Transverse colon (tissue), 4 donors: ENCODE data around the gene ZNF526. TPM values are rescaled to one million over a fixed set of nuclear protein-coding genes. Genes with fewer than 3 reads are reported as not detected.

Experiments used
- DNase-seq: peaks from one replicate; pipeline ENCODE4 v3.0.0-alpha.2; 2019
- H3K27ac ChIP-seq, 4 donors: fragments of 200-600 bp; sonication (generic); 2 replicates each; pipeline ENCODE4 v1.5.1; 2016 to 2018; ENCODE audit warnings: inconsistent platforms in 4 of 4
- H3K27me3 ChIP-seq: fragments of 200-600 bp; sonication (generic); 2 replicates; pipeline ENCODE4 v1.5.1; 2017; ENCODE audit warnings: inconsistent platforms
- H3K36me3 ChIP-seq, 4 donors: fragments of 200-600 bp; sonication (generic); 2 replicates each; pipeline ENCODE4 v1.5.1; 2017 to 2019; ENCODE audit warnings: inconsistent platforms in 4 of 4
- H3K4me1 ChIP-seq, 4 donors: fragments of 200-600 bp; sonication (generic); 2 replicates each; pipeline ENCODE4 v1.5.1; 2017 to 2020; ENCODE audit warnings: inconsistent platforms in 4 of 4
- H3K4me3 ChIP-seq, 4 donors: fragments of 200-600 bp; sonication (generic); 1 replicate in 1 of 4; 2 replicates in 3 of 4; pipeline versions ENCODE4 v1.5.1 to v1.6.1; 2017 to 2019; ENCODE audit warnings: inconsistent platforms in 4 of 4
- H3K9me3 ChIP-seq, 2 donors: fragments of 200-600 bp; sonication (generic); 2 replicates each; pipeline ENCODE4 v1.5.1; 2017 to 2019; ENCODE audit warnings: inconsistent platforms in 2 of 2
- EP300 ChIP-seq: sonication (generic); formaldehyde crosslinking; IDR thresholded peaks from one replicate; pipeline ENCODE4 v1.6.1; 2017; ENCODE audit warnings: antibody characterized with exemption, low read depth
- POLR2A ChIP-seq: fragments of 450-650 bp; IDR thresholded peaks from one replicate; pipeline ENCODE4 v1.6.1; 2016; ENCODE audit warnings: antibody characterized with exemption, mild to moderate bottlenecking, moderate library complexity
- POLR2AphosphoS5 ChIP-seq, 3 donors: sonication (generic); formaldehyde crosslinking; IDR thresholded peaks; one replicate each; pipeline ENCODE4 v1.6.1; 2016; ENCODE audit warnings: antibody characterized with exemption in 3 of 3
- WGBS, 2 donors: methylation state at CpG; one replicate each; pipeline ENCODE4 v1.1.5; 2018; ENCODE audit warnings: low coverage in 1 of 2; 5-methylcytosine and 5-hydroxymethylcytosine counted together
- in situ Hi-C, 4 donors: fragments of 200-750 bp; cut with MboI; loops; one replicate each; pipeline versions ENCODE4 v1.15.0 to v1.15.1; 2017; ENCODE audit warnings: low sequenced_read_pairs in 3 of 4, low pct_ligation_motif_present in 1 of 4, low pct_unique_long_range_greater_than_20kb in 1 of 4
- intact Hi-C: fragments of 100-400 bp; cut with DNase I; formaldehyde crosslinking; loops from one replicate; pipeline ENCODE4 v1.15.1; 2023; ENCODE audit warnings: low total_unique reads
- total RNA-seq, 4 donors: library from RNA; depleted of rRNA; stranded (reverse); fragments of >200 nt; gene quantifications; one replicate each; pipeline ENCODE4 v1.1.0, GENCODE V29; 2016
- TF ChIP-seq, protein P1 (sequence below), 5 experiments: fragments of 200-600 bp in 3 of 5; fragments of 450-650 bp in 2 of 5; sonication (generic) in 3 of 5; IDR thresholded peaks; 1 replicate in 2 of 5; 2 replicates in 3 of 5; pipeline ENCODE4 v1.5.1; 2016 to 2017; ENCODE audit warnings: antibody characterized with exemption in 5 of 5, inconsistent platforms in 3 of 5, mild to moderate bottlenecking in 2 of 5, moderate library complexity in 1 of 5

The ZNF526 gene
- total RNA-seq, 4 donors from 2014 or later, result 6.4 to 19.5 (median 6.8) TPM

DNA sequence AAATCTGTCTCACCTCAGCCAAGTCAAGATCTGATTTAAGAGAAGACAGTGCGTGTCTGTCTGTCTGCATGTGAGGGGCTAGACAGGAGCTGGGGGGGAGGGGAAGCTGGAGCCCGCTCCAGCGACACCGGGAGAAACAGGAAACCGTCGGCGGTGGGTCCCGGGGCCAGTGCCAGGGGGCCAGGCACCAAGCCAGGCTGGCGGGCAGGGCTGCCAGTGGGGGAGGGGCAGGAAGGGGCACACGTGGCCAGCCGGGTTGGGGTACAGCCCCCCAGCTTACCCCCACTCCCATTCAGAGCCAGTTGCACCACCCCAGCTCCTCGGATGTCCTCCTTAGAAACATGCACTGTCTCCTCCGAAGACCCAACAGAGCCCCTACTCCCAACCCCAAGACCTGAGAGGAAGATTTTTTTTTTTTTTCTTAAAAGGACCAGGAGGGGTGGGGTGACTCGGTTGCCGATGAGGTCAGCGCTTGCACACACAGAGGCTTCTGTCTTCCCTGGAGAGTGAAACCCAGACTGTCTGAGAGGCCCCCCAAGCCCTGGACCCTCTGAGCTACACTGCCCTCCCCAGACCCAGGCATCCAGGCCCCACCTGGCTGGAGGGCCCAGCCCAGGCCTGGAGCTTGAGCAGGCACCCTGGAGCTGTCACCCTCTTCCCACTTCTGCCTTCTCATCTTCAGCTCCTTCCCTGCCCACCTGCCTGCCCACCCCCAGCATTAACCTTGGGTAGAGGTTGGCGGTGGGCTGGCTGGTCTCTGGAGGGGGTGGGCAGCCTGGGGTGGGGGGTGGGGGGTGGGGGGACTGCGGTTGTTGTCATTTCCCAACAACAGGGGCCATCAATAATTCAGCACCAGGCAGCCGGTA, 30.8 kb downstream of the ZNF526 start:
- Histone ChIP-seq H3K4me3 (peak overlapping the region in 1 of 4 donors; percentile 13), H3K9me3 (no peaks in the 10 kb centered on the region), H3K4me1 (peaks cover 31 to 46% (median 40%) of the 10 kb centered on the region in 4 donors), H3K27me3 (no peaks in the 10 kb centered on the region), H3K36me3 (peaks cover 0 to 11% (median 3%) of the 10 kb centered on the region in 4 donors), H3K27ac (peak overlapping the region; percentile 97 to 100 (median 99))
- no peak for TF ChIP-seq POLR2A
- TF ChIP-seq POLR2AphosphoS5 (IDR thresholded peaks at IDR 0.05), result no peak
- TF ChIP-seq EP300, result no peak
- TF ChIP-seq, protein P1, sequence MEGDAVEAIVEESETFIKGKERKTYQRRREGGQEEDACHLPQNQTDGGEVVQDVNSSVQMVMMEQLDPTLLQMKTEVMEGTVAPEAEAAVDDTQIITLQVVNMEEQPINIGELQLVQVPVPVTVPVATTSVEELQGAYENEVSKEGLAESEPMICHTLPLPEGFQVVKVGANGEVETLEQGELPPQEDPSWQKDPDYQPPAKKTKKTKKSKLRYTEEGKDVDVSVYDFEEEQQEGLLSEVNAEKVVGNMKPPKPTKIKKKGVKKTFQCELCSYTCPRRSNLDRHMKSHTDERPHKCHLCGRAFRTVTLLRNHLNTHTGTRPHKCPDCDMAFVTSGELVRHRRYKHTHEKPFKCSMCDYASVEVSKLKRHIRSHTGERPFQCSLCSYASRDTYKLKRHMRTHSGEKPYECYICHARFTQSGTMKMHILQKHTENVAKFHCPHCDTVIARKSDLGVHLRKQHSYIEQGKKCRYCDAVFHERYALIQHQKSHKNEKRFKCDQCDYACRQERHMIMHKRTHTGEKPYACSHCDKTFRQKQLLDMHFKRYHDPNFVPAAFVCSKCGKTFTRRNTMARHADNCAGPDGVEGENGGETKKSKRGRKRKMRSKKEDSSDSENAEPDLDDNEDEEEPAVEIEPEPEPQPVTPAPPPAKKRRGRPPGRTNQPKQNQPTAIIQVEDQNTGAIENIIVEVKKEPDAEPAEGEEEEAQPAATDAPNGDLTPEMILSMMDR (IDR thresholded peaks at IDR 0.05), result no peak
- in situ Hi-C loops (no loop called here), intact Hi-C loops (no loop called here)
- DNase-seq, result no peak
- 38 to 60% methylated on average over 5 to 19 of the region's 19 CpGs for WGBS, 2 donors

DNA sequence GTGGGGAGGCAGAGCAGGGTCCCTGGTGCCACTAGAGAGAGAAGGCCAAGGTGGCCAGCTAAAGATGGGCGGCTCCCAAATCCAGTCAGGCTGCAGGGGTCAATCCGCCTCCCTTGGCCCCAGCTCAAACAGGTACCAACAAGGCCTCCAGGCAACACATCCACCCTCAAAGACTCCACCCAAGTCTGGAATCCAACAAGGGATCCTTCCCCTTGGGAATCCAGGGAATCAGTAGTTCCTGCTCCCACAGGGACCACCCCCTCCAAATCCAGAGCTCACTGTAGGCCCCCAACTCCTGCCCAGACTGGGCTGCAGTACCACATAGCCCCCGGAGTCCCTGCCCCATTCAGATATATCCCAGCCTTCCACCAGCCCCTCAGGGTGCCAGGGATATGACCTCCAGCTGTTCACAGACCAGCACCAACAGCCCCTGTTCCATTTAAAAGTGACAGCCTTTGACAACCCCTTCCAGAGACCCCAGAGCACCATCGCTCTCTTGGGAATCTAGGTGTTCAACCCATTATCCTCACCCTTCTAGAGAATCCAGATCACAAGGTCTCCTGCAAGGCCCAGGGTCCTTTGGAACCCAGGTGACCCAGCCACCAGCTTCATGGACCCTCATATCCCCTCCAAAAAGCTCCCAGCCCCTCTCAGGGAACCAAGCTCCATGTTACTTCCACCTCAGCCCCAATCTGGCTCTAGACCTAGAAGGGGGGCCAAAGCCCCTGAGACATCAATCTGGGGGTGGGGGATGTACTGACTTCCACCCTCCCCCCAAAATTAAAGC, 31.7 kb downstream of the ZNF526 start:
- no peak for DNase-seq
- TF ChIP-seq POLR2AphosphoS5 (IDR thresholded peaks at IDR 0.05) (no peak), EP300 (no peak), POLR2A (no peak)
- TF ChIP-seq, protein P1 (IDR thresholded peaks at IDR 0.05), result no peak
- in situ Hi-C loops, result no loop called here
- intact Hi-C loops, result no loop called here
- peaks cover 31 to 49% (median 42%) of the 10 kb centered on the region in 4 donors for H3K4me1 ChIP-seq
- H3K4me3 ChIP-seq, result peak overlapping the region in 1 of 4 donors; percentile 72
- H3K36me3 ChIP-seq, result peaks cover 0 to 11% (median 3%) of the 10 kb centered on the region in 4 donors
- H3K27me3 ChIP-seq, result no peaks in the 10 kb centered on the region
- peak overlapping the region; percentile 97 to 100 (median 99) for H3K27ac ChIP-seq
- WGBS, 2 donors, result 40 to 78% methylated on average over 1 to 4 of the region's 4 CpGs
- no peaks in the 10 kb centered on the region for H3K9me3 ChIP-seq

DNA sequence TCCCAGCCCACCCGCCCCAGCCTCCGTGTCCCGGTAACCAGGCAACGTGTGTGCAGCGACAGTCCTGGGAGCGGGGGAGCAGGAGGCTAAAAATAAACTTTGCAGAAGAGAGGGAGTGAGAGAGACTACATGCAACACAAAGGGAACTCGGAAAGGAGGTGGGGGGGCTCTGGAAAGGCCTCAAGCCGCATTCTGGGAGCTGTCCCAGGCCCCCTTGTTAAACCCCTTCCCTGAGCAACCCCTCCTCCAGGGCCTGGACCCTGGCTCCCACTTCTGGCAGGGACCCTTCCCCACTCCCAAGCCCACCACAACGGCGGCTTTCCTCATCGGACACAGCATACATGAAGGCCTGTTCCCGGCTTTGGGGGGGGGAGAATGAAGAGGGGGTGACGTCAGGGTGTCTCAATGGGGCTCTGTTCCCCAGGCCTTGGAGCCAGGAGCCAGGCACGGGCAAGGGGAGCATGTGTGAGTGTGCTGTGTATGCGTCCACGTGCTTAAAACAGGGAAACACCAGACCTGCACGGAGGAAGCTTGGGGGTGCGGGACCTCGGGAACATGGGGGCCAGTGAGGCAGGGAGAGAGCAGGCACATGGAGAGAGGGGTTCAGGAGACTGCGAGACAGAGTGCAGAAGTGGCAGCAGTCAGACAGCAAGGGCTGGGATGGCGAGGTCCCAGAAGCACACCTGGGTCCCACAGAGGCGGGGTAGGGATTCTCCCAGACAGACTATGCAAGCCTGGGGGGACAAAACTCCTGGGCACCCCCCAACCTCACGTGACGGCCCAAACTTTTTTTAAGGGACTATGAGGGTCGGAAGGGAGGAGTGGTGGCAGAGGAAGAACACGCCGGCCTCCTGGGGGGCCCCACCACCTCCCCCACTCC, 32.5 kb downstream of the ZNF526 start:
- Histone ChIP-seq H3K4me1 (peaks cover 31 to 55% (median 42%) of the 10 kb centered on the region in 4 donors), H3K27ac (peak overlapping the region; percentile 97 to 100 (median 99)), H3K27me3 (no peaks in the 10 kb centered on the region), H3K4me3 (peak overlapping the region; percentile 72 to 99 (median 90)), H3K9me3 (no peaks in the 10 kb centered on the region), H3K36me3 (peaks cover 0 to 11% (median 3%) of the 10 kb centered on the region in 4 donors)
- WGBS, 2 donors, result 14% methylated on average over 27 of the region's 27 CpGs; no CpG with 5 or more reads in 1 of the 2 donors
- DNase-seq, result no peak
- in situ Hi-C loops, result no loop called here
- intact Hi-C loops, result no loop called here
- no peak for TF ChIP-seq EP300
